Suppressor macrophage treated with lipopolysaccharide for 1 hour (primary cell): ENCODE data around the gene TNC.

ENCODE experiments used
- DNase-seq, 3 donors: peaks; one replicate each; pipeline ENCODE4 v3.0.0-alpha.2; 2020 to 2022

The TNC gene

GRCh38 chr9:115043632-115044031 is 74.3 kb downstream of the TNC start:
- DNase-seq: no peak

- DNase-seq: peak; percentile 87 to 96 (median 92)
These were observed 75.0 kb downstream of the TNC start for GRCh38 chr9:115042781-115043509.

- DNase-seq: peak; percentile 22 to 34 (median 27)
These were observed 78.3 kb downstream of the TNC start for GRCh38 chr9:115039516-115040120.

GRCh38 chr9:115038178-115038577 is 79.8 kb downstream of the TNC start:
- DNase-seq: no peak

- DNase-seq: no peak
These were observed 81.3 kb downstream of the TNC start for GRCh38 chr9:115036691-115037090.

GRCh38 chr9:115035841-115036612 is 81.9 kb downstream of the TNC start:
- DNase-seq: peak; percentile 85 to 94 (median 93)

GRCh38 chr9:115034801-115035200 is 83.2 kb downstream of the TNC start:
- no peak for DNase-seq

GRCh38 chr9:115033800-115034199 is 84.2 kb downstream of the TNC start:
- DNase-seq: no peak

- DNase-seq: no peak
These were observed 85.7 kb downstream of the TNC start for GRCh38 chr9:115032296-115032695.

GRCh38 chr9:115030006-115030405 is 88.0 kb downstream of the TNC start:
- no peak for DNase-seq

GRCh38 chr9:115025721-115026120 is 92.2 kb downstream of the TNC start:
- no peak for DNase-seq

- no peak for DNase-seq
These were observed 92.9 kb downstream of the TNC start for GRCh38 chr9:115024925-115025535.

GRCh38 chr9:115022760-115023434 is 95.1 kb downstream of the TNC start:
- DNase-seq: no peak

- DNase-seq: no peak
These were observed 99.2 kb downstream of the TNC start for GRCh38 chr9:115018547-115019435.

GRCh38 chr9:115016344-115016743 is 101.6 kb downstream of the TNC start:
- DNase-seq: peak; percentile 94 to 96 (median 95)

- peak in 2 of 3 donors; percentile 67 to 76 for DNase-seq
These were observed 102.8 kb downstream of the TNC start for GRCh38 chr9:115015018-115015635.

GRCh38 chr9:115014438-115014837 is 103.5 kb downstream of the TNC start:
- no peak for DNase-seq

- DNase-seq: peak; percentile 86 to 90 (median 89)
These were observed 104.0 kb downstream of the TNC start for GRCh38 chr9:115013998-115014397.

GRCh38 chr9:115012486-115012885 is 105.5 kb downstream of the TNC start:
- no peak for DNase-seq

GRCh38 chr9:115010874-115011273 is 107.1 kb downstream of the TNC start:
- DNase-seq: no peak
